Retina (tissue), 1 donor: ENCODE measurements around the gene TLR8.
"Not testable (repeated sequence)": the region's sequence is repeated elsewhere in the genome, so short reads cannot be mapped to it uniquely, and the experiment has no call there.

Experiments used
- DNase-seq: peaks from one replicate; pipeline ENCODE4 v3.0.0-alpha.2; 2016

Gene TLR8

DNA sequence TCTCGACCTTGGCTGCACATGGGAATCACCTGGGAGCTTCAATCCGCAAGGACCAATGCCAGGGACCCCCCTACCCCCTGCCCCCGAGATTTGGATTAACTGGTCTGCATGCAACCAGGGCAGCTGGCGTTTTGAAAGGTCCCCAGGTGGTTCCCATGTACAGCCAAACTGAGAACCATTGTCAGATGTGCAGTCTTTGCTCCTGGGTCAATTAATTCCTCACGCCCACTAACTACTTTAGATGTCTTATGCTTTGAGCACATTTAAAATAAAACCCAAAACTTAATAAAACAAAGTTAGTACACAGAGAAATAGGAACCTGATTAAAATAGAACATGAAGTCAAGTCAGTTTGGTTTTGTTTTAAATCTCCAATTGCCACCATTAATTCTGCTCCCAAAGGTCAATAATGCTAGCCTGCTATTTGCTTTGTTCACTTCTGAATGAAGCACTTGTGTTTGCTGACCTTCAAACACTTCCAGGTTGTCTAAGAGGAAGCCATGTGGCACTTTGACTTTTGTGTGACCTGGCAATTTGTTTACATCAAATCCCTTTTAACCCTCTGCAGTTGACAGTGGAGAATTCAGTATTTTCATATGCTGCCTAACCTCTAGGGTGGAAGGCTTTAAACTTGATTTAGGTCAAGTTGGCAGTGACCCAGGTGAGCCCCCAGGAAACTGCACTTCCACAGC lies 41.3 kb downstream of the TLR8 start:
- no peak for DNase-seq

DNA sequence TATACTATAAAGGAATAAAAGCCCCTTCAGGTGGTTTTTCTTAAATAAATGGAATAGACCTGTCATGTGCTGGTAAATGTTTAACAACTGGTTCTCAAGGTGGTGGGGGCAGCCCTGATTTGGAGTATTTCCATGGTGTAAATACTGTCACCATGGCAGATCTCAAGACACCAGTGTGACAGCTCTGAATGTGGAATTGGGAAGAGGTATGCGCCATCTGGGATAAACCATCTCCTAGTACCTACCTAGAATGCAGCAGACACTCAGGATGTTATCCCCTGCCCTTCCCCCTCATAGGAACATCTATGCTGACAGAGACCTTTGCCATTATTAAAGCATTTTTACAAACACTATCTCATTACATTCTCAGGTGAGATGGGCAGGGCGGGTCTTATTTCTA lies 42.1 kb downstream of the TLR8 start:
- DNase-seq, result no peak

DNA sequence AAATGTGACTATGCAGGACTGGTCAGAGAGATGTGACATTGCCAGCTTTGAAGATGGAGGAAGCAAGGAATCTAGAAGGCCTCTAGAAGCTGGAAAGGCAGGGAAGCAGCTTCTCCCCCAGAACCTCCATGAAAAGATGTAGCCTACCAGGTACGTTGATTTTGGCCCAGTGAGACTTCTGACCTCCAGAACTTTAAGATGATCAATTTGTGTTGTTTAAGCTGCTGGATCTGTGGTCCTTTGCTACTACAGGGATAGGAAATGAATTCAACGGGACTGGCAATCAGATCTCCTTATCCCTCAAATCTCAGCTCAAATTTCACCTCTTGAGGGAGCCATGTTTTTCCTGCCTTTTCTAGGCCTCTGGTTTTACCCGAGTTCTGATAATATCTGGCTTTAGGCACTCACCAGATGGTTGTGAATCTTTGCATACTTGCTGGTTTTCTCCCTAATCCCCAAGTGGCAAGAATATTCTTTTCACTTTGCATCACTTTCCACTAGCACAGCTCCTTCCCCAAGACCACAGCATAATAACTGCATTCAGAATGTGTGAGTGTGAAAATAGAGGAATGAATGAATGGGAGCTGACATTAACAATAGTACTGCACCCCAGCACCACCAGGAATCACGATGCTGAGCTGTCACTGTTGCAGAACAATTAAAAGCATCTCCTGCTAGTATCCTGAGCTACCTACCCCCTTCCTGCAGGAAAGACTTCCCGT lies 42.9 kb downstream of the TLR8 start:
- no peak for DNase-seq

DNA sequence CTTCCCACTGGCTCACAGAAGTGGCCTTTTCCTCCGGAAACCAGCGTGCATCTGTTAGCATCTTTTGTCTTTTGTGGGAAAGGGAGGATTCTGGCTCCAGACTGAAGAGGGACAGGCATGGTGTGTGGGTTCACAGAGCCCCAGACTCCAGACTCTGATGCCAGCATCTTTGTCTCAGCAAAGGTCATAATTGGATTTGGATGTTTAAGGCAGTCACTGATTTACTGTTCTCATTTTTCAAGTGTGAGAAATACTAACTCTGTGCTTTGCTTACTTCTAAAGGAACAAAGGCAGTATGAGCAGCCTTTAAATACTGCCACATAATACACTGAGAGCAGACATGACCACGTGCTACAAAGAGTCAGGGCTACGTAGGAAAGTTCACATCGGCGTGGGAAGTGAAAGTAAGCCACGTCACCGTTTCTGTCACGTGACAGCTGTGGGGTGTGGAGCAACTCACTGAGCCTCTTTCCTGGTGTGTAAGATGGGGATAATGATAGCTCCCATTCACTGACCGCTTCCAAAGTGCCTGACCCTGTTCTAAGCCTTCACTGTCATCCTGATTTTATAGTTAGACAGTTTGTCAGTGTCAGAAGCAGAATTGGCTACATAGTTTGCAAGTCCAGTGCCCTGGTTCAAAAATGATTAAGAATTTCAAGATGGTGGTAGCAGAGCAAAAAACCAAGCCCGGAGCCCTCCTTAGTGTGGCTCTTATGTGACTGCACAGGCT lies 43.7 kb downstream of the TLR8 start:
- no peak for DNase-seq

DNA sequence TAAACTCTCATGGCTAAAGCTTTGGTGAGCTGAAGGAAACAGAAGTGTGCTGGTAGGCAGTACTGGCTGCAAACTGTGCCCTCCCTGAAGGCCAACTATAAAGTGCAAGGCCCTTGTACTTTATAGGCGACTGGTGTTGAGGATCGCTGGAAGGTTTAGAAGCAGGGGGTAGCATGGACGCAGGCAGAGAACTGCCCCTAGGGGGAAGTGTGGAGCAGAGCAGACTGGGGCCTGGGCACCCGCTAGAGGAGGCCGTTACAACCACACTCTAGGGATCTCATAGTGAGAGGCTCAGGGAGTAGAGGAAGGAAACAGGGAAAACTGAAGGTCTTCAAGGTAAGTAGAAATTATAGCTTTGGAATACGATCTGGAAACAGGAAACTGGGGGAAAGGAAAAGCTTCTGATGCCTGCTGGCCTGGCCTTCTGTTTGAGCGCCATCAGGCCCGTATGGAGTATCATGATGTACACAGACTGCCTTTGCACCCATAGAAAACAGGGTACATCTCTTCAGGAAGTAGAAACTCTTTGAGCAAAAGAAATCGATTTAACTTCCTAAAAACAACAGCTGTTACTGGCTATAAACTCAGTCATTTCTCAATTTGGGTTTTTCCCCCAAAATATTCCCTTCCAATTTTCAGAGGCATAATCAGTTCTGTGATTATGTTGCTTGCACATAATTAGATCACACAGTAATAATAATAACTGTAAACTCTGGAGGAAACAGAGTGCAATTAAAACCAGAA lies 44.6 kb downstream of the TLR8 start:
- no peak for DNase-seq

DNA sequence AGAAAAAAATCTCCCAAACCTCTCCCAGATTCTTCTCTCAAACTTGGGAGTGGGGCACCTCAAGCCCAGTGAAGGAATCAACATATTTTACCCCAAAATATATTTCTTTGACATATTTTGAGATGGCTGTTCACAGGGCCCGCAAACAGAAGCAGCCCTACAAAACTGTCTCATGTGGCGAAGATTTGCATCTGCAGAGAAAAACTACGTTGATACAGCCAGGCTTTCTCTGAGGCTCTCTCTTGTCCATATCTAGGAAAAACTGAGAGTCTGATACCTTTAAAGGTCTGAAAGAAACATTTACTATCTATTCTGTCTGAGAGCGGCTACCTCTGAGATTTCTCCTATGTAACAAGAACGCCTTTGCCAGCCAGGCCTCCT lies 45.2 kb downstream of the TLR8 start:
- no peak for DNase-seq

DNA sequence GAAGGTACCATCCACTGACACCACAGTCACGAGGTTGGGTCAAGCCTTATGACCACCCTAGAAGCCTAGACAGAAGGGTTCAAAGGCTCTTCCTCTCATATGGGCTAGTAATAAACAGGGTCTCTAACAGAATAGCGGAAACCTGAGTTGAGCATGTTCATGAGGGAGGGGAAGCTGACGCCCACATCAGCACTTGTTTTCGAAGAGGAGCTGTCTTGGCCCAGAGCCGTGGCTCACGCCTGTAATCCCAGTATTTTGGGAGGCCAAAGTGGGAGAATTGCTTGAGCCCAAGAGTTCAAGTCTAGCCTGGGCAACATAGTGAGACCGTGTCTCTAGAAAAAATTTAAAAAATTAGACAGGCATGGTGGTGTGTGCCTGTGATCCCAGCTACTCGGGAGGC lies 47.0 kb downstream of the TLR8 start:
- DNase-seq, result no peak

DNA sequence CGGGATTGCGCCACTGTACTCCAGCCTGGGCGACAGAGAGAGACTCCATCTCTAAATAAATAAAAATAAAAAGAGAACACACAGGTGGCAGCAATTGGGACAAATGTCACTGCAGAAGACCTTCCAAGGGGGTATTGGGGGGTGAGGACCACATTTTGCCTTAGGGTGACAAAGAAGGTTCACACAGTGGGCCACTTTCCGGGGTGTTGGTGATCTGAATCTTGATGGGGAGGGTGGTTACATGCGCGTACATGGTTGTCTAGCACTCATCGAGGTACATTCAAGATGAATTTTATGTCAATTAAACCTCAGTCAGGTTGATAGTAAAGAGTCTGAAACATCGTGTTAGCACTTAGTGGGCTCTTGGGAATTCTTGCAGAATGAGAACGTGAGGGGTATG lies 48.0 kb downstream of the TLR8 start:
- no peak for DNase-seq

DNA sequence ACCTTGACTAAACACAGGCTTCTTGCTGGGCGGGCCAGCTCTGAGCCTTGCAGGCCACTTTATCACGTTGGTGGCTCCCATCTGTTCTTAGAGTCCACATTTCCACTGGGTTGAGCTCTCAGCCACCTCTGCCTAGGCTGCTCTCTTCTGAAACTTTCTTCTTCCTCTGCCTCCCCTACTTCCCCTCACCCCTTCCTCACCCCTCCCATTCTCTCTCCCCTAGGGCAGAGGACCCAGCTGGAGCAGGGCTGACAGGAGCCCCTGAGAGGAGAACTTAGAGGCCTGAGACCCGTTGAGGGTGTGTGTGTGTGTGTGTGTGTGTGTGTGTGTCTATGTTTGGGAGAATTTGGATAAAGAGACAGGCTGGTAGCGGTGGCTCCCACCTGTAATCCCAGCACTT lies 48.6 kb downstream of the TLR8 start:
- DNase-seq, result no peak

DNA sequence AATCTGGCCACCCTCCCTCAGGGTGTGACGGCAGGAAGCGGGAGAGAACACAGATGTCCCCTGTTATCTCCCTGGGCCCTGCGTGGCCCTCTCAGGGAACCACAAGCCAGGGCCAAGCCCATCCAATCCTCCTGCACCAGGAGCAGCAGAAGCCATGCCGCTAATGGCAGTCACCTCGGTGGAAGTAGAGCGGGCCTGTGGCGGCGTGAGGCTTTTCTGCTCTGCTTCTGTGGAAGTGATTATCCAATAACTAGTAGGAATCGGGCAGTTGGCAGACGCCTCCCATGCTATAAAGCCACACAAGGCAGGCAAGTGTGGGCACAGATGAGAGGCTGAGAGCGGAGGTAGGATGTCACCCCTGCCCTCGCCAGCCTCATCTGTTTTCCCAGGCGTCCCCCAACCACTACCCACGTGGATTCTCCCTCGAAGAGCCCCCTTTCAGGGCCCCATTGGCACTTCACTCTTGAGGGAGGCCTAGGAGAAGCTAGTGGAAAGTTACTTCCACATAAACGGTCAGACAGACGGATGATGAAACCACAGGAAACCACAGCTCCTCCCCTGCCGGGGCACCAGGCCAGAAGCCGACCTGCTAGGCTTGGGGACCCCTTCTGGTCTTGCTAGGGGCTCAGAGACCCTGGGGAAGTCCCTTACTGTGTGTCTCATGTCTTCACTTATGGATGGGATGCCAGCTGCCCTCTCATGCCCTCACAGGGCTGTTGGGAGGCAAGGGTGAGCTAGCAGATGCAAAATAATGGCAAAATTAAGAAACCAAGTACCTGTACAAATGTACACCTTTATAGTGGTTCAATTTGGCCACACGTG lies 49.7 kb downstream of the TLR8 start:
- no peak for DNase-seq

DNA sequence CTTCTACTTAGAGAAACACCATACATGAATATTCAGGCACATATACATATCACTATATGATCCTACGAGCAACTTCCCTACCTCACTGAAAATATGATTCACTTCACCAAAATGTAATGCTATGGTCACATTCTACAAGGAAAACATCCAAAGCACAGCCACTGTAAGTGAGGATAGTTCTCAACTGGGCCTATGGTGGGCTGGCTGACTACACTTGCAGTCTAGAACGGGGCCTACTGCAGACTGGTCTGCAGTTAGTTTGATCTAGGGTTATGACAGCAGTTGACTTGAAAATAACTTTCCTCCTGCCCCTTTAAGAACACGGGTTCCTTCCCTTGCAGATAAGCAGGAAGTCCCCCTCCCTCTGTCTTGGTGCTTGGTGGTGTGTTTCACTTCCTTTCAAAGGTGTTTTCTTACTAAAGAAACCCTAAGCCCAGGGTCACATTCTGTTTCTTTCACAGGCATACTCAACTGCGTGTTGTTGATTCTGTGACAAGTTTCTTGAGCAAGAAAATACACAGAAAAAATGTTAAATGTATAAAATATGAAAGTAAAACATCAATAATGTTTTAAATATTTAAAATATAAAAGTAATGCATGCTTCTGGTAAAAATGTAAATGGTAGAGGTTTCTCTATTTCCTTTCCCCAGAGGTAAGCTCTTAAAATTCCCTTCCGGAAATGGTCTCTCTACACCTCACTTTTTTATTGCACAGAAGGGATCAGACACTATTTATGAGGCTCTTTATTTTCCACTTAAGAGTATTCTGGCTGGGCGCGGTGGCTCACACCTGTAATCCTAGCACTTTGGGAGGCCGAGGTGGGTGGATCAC lies 50.5 kb downstream of the TLR8 start:
- no peak for DNase-seq

DNA sequence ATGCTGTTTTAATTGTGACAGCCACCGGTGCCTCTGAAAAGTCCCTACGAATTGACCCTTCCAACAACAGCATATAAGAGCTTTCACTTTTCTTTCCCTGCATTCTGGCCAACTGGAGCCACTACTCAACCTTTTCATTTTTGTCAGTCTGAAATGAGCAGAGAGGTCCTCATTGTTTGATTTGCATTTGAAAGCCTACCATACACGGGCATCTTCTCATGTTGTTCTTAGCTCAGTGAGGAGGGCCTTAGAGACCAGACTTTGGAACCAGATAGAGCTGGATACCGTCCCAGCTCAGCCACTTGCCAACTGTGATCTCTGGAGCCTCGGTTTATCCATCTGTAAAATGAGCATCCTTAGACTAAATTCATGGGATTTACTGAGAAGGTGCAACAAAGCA lies 51.6 kb downstream of the TLR8 start:
- DNase-seq, result no peak

DNA sequence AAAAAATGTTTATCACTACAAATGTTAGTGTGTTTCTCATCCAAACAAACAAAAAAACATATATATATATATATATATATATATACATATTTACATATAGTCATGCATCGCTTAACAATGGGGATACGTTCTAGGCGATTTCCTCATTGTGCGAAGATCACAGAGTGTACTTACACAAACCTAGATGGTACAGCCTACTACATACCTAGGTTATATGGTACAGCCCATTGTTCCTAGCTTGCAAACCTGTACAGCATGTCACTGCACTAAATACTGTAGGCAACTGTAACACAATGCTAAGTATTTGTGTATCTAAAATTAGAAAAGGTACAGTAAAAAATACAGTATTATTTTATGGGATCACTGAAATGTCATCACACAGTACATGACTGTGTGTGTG lies 52.0 kb downstream of the TLR8 start:
- no peak for DNase-seq

DNA sequence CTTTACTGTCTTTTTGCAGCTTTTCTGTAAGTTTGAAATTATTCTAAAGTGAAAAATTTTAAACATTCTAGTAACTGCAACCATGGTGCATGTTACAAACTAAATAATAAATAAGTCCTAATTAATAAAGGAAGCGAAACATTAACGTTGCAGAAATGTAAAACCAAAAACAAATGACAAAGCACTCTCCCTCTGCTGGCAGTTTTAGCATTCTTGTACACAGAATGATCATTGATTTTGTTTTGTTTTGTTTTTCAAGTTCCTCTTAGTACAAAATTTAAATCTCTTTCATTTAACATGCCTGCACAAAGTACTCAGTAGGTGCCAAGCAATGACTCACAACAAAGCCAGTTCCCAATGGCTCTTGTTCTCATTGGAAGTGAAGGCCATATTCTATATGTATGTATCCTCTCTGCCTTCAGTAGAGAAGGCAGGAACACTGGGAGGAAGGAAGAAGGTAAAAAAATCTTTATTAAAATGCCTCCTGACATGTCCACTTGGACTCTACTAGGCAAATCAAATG lies 54.8 kb downstream of the TLR8 start:
- DNase-seq, result no peak

DNA sequence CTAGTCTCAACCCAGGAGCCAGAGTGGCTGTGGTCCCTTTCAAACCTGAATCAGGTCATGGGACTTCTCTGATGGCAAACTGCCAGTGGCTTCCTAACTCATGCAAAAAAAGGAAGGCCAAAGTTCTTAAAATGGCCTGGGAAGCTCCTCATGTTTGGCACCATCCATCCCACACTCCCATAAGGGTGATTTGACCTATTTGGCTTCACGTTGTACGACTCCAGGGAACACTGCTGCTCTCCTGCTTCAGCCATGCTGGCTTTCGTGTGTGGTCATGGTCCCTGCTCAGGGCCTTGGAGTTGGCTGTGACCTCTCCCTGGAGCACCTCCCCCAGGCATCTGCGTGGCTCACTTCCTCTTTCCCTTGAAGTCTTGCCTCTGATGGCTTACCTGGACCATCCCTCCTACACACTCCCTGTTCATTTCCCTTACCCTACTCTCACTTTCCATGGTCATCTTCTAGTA lies 55.7 kb downstream of the TLR8 start:
- no peak for DNase-seq

DNA sequence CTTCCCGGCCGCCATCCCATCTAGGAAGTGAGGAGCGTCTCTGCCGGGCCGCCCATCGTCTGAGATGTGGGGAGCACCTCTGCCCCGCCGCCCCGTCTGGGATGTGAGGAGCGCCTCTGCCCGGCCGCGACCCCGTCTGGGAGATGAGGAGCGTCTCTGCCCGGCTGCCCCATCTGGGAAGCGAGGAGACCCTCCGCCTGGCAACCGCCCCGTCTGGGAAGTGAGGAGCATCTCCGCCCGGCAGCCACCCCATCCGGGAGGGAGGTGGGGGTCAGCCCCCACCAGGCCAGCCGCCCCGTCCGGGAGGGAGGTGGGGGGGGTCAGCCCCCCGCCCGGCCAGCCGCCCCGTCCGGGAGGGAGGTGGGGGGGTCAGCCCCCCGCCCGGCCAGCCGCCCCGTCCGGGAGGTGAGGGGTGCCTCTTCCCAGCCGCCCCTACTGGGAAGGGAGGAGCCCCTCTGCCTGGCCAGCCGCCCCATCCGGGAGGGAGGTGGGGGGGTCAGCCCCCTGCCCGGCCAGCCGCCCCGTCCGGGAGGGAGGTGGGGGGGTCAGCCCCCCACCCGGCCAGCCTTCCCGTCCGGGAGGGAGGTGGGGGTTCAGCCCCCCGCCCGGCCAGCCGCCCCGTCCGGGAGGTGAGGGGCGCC lies 56.9 kb downstream of the TLR8 start:
- not testable (repeated sequence) for DNase-seq

DNA sequence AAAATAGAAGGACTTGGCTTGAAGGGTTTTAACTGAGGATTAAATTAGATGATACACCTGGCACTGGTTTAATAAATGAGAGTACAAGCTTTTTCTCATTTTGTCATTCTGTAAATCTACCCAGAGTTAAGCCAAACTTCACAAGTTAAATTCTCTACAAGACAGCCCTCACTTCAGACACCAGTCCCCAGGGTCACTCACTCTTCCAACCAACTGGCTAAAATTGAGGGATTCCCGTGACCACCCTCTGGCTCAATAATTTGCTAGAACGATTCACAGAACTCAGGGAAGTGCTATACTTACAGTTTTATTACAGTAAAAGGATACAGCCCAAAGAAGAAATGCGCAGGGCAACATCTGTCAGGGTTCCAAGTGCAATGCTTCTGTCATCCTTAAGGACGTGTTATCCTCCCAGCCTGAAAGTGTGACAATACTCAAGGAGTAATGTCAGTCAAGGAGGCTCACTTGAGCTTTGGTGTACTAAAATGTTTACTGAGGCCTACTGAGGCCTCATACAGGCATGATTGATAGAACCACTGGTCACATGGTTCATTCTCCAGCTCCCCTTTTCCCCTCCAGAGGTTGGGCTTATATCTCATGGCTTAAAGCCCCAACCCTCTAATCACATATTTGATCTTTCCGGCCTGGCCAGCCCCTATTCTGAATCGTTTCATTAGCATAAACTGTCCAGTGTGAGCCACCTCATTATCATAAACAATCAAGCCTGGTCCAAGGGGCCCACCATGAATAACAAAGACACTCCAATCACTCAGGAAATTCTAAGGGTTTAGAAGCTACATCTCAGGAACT lies 58.9 kb downstream of the TLR8 start:
- no peak for DNase-seq

DNA sequence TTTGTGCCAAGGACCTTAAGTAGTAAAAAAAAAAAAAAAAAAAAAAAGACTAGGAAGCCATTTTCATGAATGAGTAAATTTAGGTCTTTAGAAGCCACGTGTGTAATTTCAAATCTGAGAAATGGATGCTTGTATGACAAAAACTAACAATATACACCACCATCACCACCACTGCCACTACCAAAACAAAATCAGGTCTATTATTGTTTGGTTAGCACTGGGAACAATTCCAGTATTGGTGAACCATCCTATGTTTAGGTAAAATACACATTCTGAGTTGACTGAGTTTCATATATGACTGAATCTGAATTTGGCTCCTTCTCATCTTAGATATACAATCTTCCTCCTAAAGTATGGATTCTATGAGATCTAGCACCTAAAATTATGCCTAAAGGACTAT lies 59.7 kb downstream of the TLR8 start:
- DNase-seq, result no peak

DNA sequence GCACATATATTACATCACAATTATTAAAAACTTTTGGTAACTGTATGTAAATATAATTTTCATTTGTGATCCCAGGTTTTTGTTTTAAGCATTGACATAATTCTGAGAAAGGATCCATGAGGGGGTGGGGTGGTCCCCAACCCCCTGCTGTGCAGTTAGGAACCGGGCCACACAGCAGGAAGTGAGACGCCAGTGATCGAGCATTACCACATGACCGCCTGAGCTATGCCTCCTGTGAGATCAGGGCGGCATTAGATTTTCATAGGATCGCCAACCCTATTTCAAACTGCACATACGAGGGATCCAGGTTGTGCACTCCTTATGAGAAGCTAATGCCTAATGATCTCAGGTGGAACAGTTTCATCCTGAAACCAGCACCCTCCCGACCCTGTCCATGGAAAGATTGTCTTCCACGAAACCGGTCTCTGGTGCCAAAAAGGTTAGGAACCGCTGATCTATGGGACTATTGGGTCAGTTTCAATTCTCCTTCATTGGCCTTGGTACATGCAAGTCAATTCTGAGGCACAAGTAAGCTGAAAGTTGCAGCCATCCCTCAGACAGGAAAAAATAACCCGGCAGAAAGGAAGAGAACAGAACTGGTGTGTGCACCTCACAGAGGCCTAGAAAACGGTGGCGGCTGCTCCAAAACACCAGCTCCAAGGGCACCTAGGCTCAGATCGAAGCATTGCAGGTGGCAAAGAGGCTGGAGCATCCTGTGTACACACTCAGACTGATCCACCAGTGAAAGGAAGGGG lies 61.5 kb downstream of the TLR8 start:
- no peak for DNase-seq
